ENCODE data around the gene LRBA. TPM values are rescaled to one million over a fixed set of nuclear protein-coding genes. Genes with fewer than 3 reads are reported as not detected.
"Not testable (repeated sequence)": the region's sequence is repeated elsewhere in the genome, so short reads cannot be mapped to it uniquely, and the experiment has no call there.

LRBA gene
- total RNA-seq, 1 donor from 2014 or later: 46.2 TPM

- no peak for TF ChIP-seq CTCF (IDR thresholded peaks at IDR 0.05)
- Histone ChIP-seq H3K4me1 (no peaks in the 10 kb centered on the region), H3K36me3 (no peaks in the 10 kb centered on the region), H3K27me3 (ENCODE audit: low read depth) (no peaks in the 10 kb centered on the region), H3K27ac (no peak overlapping the region), H3K4me3 (no peak overlapping the region), H3K9me3 (no peaks in the 10 kb centered on the region)
- DNase-seq (no peak), ATAC-seq (no peak)
- intact Hi-C loops (cut with DNase I): no loop called here
These were observed 621.0 kb downstream of the LRBA start for GRCh38 chr4:150394046-150394445.

GRCh38 chr4:150391052-150391451 lies 624.0 kb downstream of the LRBA start:
- no peaks in the 10 kb centered on the region for H3K4me1 ChIP-seq
- no peak for ATAC-seq
- H3K4me3 ChIP-seq: no peak overlapping the region
- no peaks in the 10 kb centered on the region for H3K27me3 ChIP-seq (ENCODE audit: low read depth)
- no peaks in the 10 kb centered on the region for H3K9me3 ChIP-seq
- intact Hi-C loops (cut with DNase I): no loop called here
- TF ChIP-seq CTCF (IDR thresholded peaks at IDR 0.05): no peak
- no peak for DNase-seq
- no peaks in the 10 kb centered on the region for H3K36me3 ChIP-seq
- H3K27ac ChIP-seq: no peak overlapping the region

DNA sequence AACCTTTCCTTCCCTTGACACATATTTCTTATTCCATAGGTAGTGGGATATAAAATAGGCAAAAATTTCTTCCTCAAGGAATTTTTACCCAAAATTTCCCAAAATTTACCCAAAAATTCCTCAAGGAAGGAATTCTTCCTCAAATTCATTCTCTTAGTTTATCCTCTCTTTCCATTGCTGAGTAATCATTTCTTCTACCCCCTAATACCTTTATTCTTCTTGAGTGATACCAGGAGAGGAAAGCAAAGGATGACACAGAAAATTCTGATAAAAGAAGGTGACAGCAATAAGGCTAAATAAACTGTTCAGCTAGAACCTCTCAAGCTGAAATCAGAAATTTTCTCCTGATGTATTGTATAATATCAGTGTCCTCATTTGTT lies 624.6 kb downstream of the LRBA start:
- Histone ChIP-seq H3K9me3 (no peaks in the 10 kb centered on the region), H3K36me3 (no peaks in the 10 kb centered on the region), H3K27me3 (ENCODE audit: low read depth) (no peaks in the 10 kb centered on the region), H3K4me1 (no peaks in the 10 kb centered on the region), H3K27ac (no peak overlapping the region), H3K4me3 (no peak overlapping the region)
- DNase-seq (no peak), ATAC-seq (no peak)
- intact Hi-C loops (cut with DNase I): no loop called here
- TF ChIP-seq CTCF (IDR thresholded peaks at IDR 0.05): no peak

DNA sequence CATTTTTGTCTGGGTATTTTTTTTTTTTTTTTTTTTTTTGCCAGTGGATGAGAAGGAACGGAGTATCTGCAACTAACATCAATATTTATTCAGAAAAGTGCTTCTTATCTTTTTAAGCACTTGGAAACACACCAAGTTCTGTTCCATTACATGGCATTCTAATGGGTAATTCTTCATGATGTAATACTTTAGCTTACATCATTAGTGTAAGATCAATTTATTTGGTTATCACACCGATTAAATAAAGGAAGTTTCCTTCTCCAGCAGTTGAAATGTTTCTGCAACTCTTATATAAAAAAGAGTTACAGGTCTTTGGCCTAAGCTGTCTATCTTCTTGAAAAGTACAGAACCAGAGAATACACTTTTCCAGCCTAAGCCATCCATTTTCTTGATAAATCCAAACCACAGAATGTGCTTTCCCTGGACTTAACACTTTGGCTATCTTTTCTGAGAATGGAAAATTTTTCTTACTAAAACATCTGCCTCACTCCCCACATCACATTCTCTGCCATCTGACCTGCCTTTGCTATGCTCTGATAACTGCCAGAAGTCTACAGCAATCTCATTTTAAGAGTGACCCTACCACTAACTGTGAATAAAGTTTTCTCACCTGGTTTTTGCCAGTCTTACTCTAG lies 625.1 kb downstream of the LRBA start:
- no peaks in the 10 kb centered on the region for H3K27me3 ChIP-seq (ENCODE audit: low read depth)
- H3K4me1 ChIP-seq: no peaks in the 10 kb centered on the region
- ATAC-seq (no peak), DNase-seq (no peak)
- H3K9me3 ChIP-seq: no peaks in the 10 kb centered on the region
- no peak for TF ChIP-seq CTCF (IDR thresholded peaks at IDR 0.05)
- intact Hi-C loops (cut with DNase I): no loop called here
- H3K4me3 ChIP-seq: no peak overlapping the region
- H3K27ac ChIP-seq: no peak overlapping the region
- no peaks in the 10 kb centered on the region for H3K36me3 ChIP-seq

- no peak for TF ChIP-seq CTCF (IDR thresholded peaks at IDR 0.05)
- Histone ChIP-seq H3K4me1 (no peaks in the 10 kb centered on the region), H3K9me3 (no peaks in the 10 kb centered on the region), H3K4me3 (no peak overlapping the region), H3K36me3 (no peaks in the 10 kb centered on the region), H3K27me3 (ENCODE audit: low read depth) (no peaks in the 10 kb centered on the region), H3K27ac (no peak overlapping the region)
- DNase-seq (no peak), ATAC-seq (peak in 1 of 2 donors; percentile 39)
- intact Hi-C loops (cut with DNase I): no loop called here
These were observed 627.1 kb downstream of the LRBA start for GRCh38 chr4:150387981-150388380.

- ATAC-seq; intact Hi-C loops (cut with DNase I); H3K27ac ChIP-seq; H3K9me3 ChIP-seq; H3K27me3 ChIP-seq (ENCODE audit: low read depth); H3K4me3 ChIP-seq; H3K36me3 ChIP-seq; DNase-seq; H3K4me1 ChIP-seq: not testable (repeated sequence)
These were observed 628.7 kb downstream of the LRBA start for GRCh38 chr4:150386415-150386814.

Data from lower lobe of right lung (tissue), 2 donors.